Gastrocnemius medialis (tissue), 4 donors: ENCODE data around the gene GAS7.

ENCODE experiments used
- CTCF ChIP-seq, 5 experiments: fragments of 450-650 bp in 3 of 5; fragments of 200-600 bp in 2 of 5; sonication (generic) in 2 of 5; IDR thresholded peaks in 4 of 5; conservative IDR thresholded peaks in 1 of 5; 1 replicate in 4 of 5; 2 replicates in 1 of 5; pipeline ENCODE4 v1.5.1; 2016 to 2019; ENCODE audit warnings: antibody characterized with exemption in 5 of 5, mild to moderate bottlenecking in 3 of 5, moderate library complexity in 3 of 5
- POLR2A ChIP-seq, 2 donors: fragments of 450-650 bp; IDR thresholded peaks; one replicate each; pipeline ENCODE4 v1.6.1; 2017; ENCODE audit warnings: antibody characterized with exemption in 2 of 2, mild to moderate bottlenecking in 2 of 2, moderate library complexity in 2 of 2

GRCh38 chr17:10178506-10178991, 19.9 kb downstream of the GAS7 start:
- TF ChIP-seq CTCF (IDR thresholded peaks at IDR 0.05 in 4 of 5, conservative IDR thresholded peaks at IDR 0.05 in 1 of 5), result no peak
- no peak for TF ChIP-seq POLR2A (IDR thresholded peaks at IDR 0.05)
